ENCODE measurements around the gene ATXN7L3.
"Not testable (repeated sequence)": the region's sequence is repeated elsewhere in the genome, so short reads cannot be mapped to it uniquely, and the experiment has no call there.

ATXN7L3 gene, protein sequence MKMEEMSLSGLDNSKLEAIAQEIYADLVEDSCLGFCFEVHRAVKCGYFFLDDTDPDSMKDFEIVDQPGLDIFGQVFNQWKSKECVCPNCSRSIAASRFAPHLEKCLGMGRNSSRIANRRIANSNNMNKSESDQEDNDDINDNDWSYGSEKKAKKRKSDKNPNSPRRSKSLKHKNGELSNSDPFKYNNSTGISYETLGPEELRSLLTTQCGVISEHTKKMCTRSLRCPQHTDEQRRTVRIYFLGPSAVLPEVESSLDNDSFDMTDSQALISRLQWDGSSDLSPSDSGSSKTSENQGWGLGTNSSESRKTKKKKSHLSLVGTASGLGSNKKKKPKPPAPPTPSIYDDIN

DNA sequence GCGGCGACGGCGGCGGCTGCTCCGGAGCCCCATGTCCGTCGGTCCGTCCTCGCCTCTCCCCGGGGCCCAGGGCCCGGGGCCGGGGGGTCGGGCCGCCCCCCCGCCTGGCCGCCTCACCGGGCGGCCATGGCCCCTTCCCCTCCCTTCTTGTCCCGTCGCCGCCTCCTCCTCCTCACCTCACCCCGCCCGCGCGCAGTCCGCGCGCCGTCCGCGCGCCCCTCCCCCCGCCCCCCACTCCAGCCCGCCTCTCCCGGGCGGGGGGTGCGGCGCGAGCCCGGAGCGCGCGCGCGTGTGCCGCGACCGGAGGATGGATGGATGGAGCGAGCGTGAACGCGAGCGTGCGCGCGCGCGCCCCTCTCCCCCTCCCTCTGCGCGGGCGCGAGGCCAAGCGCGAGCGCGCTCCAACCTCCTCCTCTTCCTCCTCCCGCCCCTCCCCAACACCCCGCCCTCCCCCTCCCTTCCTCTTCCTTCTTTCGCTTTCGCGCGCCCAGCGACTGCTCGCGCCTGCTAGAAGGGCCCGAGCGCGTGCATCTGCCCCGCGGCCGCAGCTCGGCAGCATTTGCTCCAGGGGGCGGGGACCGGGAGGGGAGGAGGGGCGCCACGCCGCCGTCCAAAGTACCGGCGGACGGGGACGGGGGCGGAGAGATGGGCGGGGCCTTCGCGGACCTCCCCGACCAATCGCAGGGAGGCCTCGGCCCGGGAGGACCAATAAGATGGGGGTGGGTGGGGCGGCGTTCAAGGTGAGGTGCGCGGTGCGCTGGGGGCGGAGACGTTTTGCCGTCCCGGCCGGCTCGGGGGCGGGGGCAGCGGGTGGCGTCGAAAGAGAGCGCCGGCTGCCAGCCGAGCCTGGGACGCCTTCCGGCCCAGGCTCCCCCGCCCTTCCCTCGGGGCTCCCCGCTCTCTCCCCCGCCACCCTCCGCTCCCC, at the start of gene ATXN7L3:
Gene ATXN7L3, minus strand, starts transcription at position 332 of the 925 bp plus-strand sequence. CDS start 1,814 bp downstream, outside the sequence.
- DNase-seq (ENCODE audit: low read depth) = peak; percentile 98
- TF ChIP-seq, protein P1, sequence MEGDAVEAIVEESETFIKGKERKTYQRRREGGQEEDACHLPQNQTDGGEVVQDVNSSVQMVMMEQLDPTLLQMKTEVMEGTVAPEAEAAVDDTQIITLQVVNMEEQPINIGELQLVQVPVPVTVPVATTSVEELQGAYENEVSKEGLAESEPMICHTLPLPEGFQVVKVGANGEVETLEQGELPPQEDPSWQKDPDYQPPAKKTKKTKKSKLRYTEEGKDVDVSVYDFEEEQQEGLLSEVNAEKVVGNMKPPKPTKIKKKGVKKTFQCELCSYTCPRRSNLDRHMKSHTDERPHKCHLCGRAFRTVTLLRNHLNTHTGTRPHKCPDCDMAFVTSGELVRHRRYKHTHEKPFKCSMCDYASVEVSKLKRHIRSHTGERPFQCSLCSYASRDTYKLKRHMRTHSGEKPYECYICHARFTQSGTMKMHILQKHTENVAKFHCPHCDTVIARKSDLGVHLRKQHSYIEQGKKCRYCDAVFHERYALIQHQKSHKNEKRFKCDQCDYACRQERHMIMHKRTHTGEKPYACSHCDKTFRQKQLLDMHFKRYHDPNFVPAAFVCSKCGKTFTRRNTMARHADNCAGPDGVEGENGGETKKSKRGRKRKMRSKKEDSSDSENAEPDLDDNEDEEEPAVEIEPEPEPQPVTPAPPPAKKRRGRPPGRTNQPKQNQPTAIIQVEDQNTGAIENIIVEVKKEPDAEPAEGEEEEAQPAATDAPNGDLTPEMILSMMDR (conservative IDR thresholded peaks at IDR 0.05; ENCODE audit: low read length) = no peak
- peak within 1 kb of the TSS; percentile 82 for H3K4me3 ChIP-seq (ENCODE audit: low read length)

DNA sequence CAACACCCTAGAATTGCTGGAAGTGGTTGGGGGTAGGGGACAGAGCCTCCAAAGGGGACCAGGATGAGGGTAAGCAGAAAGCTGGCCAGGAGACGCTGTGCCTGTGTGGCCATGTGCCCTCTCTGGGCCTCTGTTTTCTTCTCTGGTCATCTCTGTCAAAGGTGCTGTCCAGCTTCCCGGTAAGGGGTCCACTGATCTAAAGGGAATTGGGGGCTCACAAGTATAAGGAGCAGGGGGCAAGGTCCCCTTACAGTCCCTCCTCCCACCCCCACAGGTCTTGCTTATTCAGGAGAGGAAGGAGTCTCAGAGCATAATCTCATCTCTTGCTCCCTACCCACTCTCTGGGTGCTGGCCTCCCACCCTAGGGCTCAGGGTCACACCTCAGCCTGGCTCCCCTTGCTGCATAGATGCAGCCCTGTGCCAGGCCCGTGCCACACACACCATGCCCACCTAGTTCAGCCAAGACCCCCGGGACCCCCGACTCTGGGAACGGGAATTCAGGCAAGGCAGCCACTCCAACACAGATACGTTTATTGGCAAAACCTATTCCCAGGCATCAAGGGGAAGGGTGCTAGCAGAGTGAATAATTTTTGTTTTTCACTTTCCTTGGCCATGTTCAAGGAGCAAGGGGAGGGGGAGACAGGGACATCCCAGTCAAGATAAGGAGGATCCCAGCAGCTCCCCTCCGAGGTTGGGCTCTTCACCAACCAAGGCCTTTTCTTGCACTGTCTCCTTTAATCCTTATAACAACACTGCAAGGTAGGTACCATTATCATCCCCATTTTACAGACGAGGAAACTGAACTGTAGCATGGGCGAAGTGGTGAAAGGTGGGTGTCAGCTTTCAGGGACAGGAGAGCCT, 48.4 kb upstream of the ATXN7L3 start:
- TF ChIP-seq, protein P1 (conservative IDR thresholded peaks at IDR 0.05; ENCODE audit: low read length) = no peak
- no peak overlapping the region for H3K4me3 ChIP-seq (ENCODE audit: low read length)
- DNase-seq (ENCODE audit: low read depth) = no peak

DNA sequence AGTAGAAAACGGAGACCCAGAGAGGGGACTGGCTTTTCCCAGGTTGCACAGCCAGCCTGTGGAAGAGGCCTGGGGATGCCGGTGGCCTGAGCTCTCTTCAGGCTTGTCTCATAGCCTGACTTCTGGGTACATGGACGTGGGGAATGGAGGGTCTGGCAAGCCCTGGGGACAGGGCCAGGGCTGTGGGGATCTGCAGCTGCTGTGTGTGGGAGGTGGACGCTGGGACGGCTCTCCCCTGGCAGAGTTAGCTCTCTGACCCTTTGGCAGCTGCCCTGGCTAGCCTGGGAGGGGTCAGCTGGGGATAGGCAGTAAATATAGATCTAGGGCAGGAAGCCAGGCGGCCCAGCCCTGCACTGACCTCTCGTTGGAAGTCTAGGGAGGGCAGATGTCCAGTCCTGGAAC, 47.8 kb upstream of the ATXN7L3 start:
- TF ChIP-seq, protein P1 (conservative IDR thresholded peaks at IDR 0.05; ENCODE audit: low read length) = no peak
- no peak for DNase-seq (ENCODE audit: low read depth)
- no peak overlapping the region for H3K4me3 ChIP-seq (ENCODE audit: low read length)

DNA sequence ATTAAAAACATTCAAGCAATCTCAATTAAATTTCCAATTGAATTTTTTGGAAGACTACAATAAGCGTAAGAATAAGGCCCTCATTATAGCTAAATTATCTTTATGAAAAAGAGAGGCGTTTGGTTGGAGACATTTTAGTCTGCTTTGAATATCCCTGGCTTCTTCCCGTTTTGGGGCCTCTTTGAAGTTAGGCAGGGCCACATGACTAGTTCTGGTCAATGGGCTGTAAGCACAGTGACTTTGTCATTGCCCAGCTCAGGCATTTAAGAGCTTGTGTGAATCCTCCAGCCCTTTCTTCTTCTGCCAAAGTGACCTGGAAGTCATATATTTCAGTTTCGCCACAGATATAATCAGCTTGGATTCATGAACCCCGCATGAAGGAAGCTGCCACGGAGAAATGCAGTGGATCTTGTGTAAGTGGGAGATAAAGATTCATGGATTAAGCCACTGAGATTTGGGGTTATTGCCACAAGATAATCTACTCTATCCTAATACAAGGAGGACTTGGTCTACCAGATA, 41.5 kb upstream of the ATXN7L3 start:
- H3K4me3 ChIP-seq (ENCODE audit: low read length) = no peak overlapping the region
- DNase-seq (ENCODE audit: low read depth) = no peak
- TF ChIP-seq, protein P1 (conservative IDR thresholded peaks at IDR 0.05; ENCODE audit: low read length) = no peak

DNA sequence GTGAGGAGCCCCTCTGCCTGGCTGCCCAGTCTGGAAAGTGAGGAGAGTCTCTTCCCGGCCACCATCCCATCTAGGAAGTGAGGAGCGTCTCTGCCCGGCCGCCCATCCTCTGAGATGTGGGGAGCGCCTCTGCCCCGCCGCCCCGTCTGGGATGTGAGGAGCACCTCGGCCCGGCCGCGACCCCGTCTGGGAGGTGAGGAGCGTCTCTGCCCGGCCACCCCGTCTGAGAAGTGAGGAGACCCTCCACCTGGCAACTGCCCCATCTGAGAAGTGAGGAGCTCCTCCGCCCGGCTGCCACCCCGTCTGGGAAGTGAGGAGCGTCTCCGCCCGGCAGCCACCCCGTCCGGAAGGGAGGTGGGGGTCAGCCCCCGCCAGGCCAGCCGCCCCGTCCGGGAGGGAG, 38.2 kb upstream of the ATXN7L3 start:
- H3K4me3 ChIP-seq (ENCODE audit: low read length); DNase-seq (ENCODE audit: low read depth): not testable (repeated sequence)

DNA sequence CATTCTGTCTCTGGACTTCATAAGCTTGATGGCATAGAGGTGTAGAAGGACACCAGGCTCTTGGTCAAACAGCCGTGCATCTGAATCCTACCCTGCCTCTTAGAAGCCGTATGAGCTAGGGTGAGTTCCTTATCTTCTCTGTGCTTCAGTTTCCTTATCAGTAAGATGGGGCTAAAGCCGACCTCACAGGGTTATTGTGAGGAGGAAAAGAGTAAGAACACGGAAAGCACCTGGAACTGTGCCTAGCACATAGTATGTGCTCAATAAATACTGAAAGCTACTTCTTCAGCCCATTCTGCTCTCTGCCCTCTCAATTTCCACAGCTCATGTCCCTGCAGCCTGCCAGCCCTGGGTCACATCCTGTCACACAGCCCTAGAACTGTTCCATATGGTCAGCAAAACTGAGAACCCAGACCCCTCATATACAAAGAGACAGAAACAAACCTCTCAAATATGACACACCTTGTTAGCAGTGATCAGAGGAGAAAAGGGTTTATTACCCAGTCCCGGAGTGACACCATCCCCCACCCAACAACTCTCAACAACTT, 36.8 kb upstream of the ATXN7L3 start:
- TF ChIP-seq, protein P1 (conservative IDR thresholded peaks at IDR 0.05; ENCODE audit: low read length) = no peak

More for the DNA sequence above, 36.8 kb upstream of the ATXN7L3 start:
- H3K4me3 ChIP-seq (ENCODE audit: low read length) = no peak overlapping the region
- no peak for DNase-seq (ENCODE audit: low read depth)

All from AG10803 (cell line).